AG04449 (cell line): ENCODE results near the gene IL22RA2.

Experiments used
- CTCF ChIA-PET: fragments of 350-600 bp; formaldehyde crosslinking; extraction: SDS; loops from one replicate; lab custom pipeline; 2021; ENCODE audit warnings: antibody characterized with exemption; lab: Yijun Ruan, JAX
- POLR2A ChIA-PET: fragments of 400-600, 350-600 bp; formaldehyde crosslinking; extraction: SDS; loops from one replicate; lab custom pipeline; 2020; ENCODE audit warnings: antibody characterized with exemption, inconsistent platforms; lab: Yijun Ruan, JAX
- DNase-seq: peaks from one replicate; pipeline ENCODE4 v3.0.0-alpha.2; 2010; ENCODE audit warnings: low read depth, low spot score
- H3K4me3 ChIP-seq: 2 replicates; pipeline ENCODE4 v1.5.1; 2011; ENCODE audit warnings: low read depth, mild to moderate bottlenecking, control low read depth, low read length
- CTCF ChIP-seq: IDR thresholded peaks from one replicate; pipeline ENCODE4 v1.5.1; 2011; ENCODE audit warnings: mild to moderate bottlenecking, moderate library complexity, low read length, control low read depth, inconsistent platforms; ENCODE audit not compliant: insufficient read depth; ENCODE audit errors: missing control alignments

Gene IL22RA2

GRCh38 chr6:137145421-137145820, 28.0 kb downstream of the IL22RA2 start:
- no peak for TF ChIP-seq CTCF
- H3K4me3 ChIP-seq = no peak overlapping the region
- DNase-seq = no peak
- ChIA-PET CTCF (no interaction called here), POLR2A (no interaction called here)

- ChIA-PET CTCF (no interaction called here), POLR2A (no interaction called here)
- no peak for TF ChIP-seq CTCF
- no peak for DNase-seq
- no peak overlapping the region for H3K4me3 ChIP-seq
Measured at GRCh38 chr6:137136065-137136464, 37.4 kb downstream of the IL22RA2 start.

GRCh38 chr6:137134483-137134882, 39.0 kb downstream of the IL22RA2 start:
- POLR2A ChIA-PET = no interaction called here
- no peak overlapping the region for H3K4me3 ChIP-seq
- CTCF ChIA-PET = no interaction called here
- no peak for TF ChIP-seq CTCF
- DNase-seq = no peak

GRCh38 chr6:137133122-137133521, 40.3 kb downstream of the IL22RA2 start:
- H3K4me3 ChIP-seq = no peak overlapping the region
- no peak for TF ChIP-seq CTCF
- POLR2A ChIA-PET = no interaction called here
- CTCF ChIA-PET = no interaction called here
- DNase-seq = no peak

- TF ChIP-seq CTCF = no peak
- DNase-seq = no peak
- H3K4me3 ChIP-seq = no peak overlapping the region
- POLR2A ChIA-PET = no interaction called here
- CTCF ChIA-PET = no interaction called here
Measured at GRCh38 chr6:137126875-137127485, 46.5 kb downstream of the IL22RA2 start.

- ChIA-PET POLR2A (no interaction called here), CTCF (no interaction called here)
- no peak for TF ChIP-seq CTCF
- H3K4me3 ChIP-seq = no peak overlapping the region
- DNase-seq = no peak
Measured at GRCh38 chr6:137123078-137123477, 50.4 kb downstream of the IL22RA2 start.
